ENCODE results near the gene PTPMT1.

GRCh38 chr11:47587039-47587716 is 21.8 kb downstream of the PTPMT1 start:
- TF ChIP-seq, protein P1, sequence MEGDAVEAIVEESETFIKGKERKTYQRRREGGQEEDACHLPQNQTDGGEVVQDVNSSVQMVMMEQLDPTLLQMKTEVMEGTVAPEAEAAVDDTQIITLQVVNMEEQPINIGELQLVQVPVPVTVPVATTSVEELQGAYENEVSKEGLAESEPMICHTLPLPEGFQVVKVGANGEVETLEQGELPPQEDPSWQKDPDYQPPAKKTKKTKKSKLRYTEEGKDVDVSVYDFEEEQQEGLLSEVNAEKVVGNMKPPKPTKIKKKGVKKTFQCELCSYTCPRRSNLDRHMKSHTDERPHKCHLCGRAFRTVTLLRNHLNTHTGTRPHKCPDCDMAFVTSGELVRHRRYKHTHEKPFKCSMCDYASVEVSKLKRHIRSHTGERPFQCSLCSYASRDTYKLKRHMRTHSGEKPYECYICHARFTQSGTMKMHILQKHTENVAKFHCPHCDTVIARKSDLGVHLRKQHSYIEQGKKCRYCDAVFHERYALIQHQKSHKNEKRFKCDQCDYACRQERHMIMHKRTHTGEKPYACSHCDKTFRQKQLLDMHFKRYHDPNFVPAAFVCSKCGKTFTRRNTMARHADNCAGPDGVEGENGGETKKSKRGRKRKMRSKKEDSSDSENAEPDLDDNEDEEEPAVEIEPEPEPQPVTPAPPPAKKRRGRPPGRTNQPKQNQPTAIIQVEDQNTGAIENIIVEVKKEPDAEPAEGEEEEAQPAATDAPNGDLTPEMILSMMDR (IDR thresholded peaks at IDR 0.05; ENCODE audit: insufficient read depth, low read length, poor library complexity, severe bottlenecking): no peak
- no peak for TF ChIP-seq EZH2phosphoT487 (conservative IDR thresholded peaks at IDR 0.05; ENCODE audit: low read length)
